H1 (cell line): ENCODE results near the gene AQP2. TPM values are rescaled to one million over a fixed set of nuclear protein-coding genes. Genes with fewer than 3 reads are reported as not detected.

Experiments
- CTCF ChIA-PET: fragments of 300-600 bp; sonication (Branson Sonifier 250); formaldehyde crosslinking; loops from one replicate; lab custom pipeline; 2021; ENCODE audit not compliant: partially characterized antibody; lab: Charles Lee
- POLR2A ChIA-PET: fragments of 300-600 bp; sonication (Branson Sonifier 250); formaldehyde crosslinking; loops from one replicate; lab custom pipeline; 2021; ENCODE audit warnings: inconsistent platforms; ENCODE audit not compliant: partially characterized antibody; lab: Charles Lee
- DNase-seq, 2 experiments: peaks; one replicate each; pipeline versions ENCODE4 v3.0.0 to v3.0.0-alpha.2; 2010 to 2022; ENCODE audit warnings: low spot score in 2 of 2, low read depth in 1 of 2, mixed read lengths in 1 of 2
- FAIRE-seq: peaks from 2 replicates; lab custom pipeline; 2011; peaks lifted over from hg19 to GRCh38; lab: Jason Lieb, UNC
- H2AFZ ChIP-seq: 2 replicates; pipeline ENCODE4 v1.8.1; 2012; ENCODE audit warnings: low read length, inconsistent platforms
- H2AK5ac ChIP-seq: 2 replicates; pipeline ENCODE4 v1.6.1; 2013; ENCODE audit warnings: low read depth, low read length
- H2BK120ac ChIP-seq: replicated peaks from 2 replicates; pipeline ENCODE3; 2013; ENCODE audit warnings: low read depth, low read length, inconsistent platforms
- H2BK12ac ChIP-seq: 2 replicates; pipeline ENCODE4 v1.6.1; 2013; ENCODE audit warnings: low read depth, low read length
- H2BK15ac ChIP-seq: 2 replicates; pipeline ENCODE4 v1.6.1; 2013; ENCODE audit warnings: low read length
- H2BK20ac ChIP-seq: 2 replicates; pipeline ENCODE4 v1.6.1; 2013; ENCODE audit warnings: low read length
- H2BK5ac ChIP-seq: 2 replicates; pipeline ENCODE4 v1.6.1; 2013; ENCODE audit warnings: low read depth, low read length
- H3K14ac ChIP-seq: 2 replicates; pipeline ENCODE4 v1.6.1; 2013; ENCODE audit warnings: inconsistent platforms; ENCODE audit not compliant: insufficient read length
- H3K18ac ChIP-seq: 2 replicates; pipeline ENCODE4 v1.6.1; 2013; ENCODE audit warnings: low read length; ENCODE audit errors: extremely low read depth
- H3K23ac ChIP-seq: 2 replicates; pipeline ENCODE4 v1.6.1; 2013; ENCODE audit warnings: inconsistent platforms; ENCODE audit not compliant: insufficient read length
- H3K23me2 ChIP-seq: 2 replicates; pipeline ENCODE4 v1.6.1; 2013; ENCODE audit warnings: low read depth, low read length
- H3K27ac ChIP-seq: 2 replicates; pipeline ENCODE4 v1.6.1; 2011; ENCODE audit warnings: low read depth, low read length, inconsistent platforms
- H3K27me3 ChIP-seq, 4 experiments: replicated peaks in 1 of 4; 1 replicate in 1 of 4; 2 replicates in 3 of 4; pipeline versions ENCODE4 v1.6.1 to v1.8.1; 2011 to 2013; ENCODE audit warnings: low read length in 3 of 4, mild to moderate bottlenecking in 3 of 4, inconsistent platforms in 2 of 4, mixed read lengths in 2 of 4, moderate library complexity in 1 of 4; ENCODE audit not compliant: control insufficient read depth in 3 of 4, insufficient read depth in 3 of 4; ENCODE audit errors: extremely low read depth in 1 of 4
- H3K36me3 ChIP-seq, 4 experiments: 2 replicates each; pipeline versions ENCODE4 v1.6.1 to v1.8.1; 2011 to 2013; ENCODE audit warnings: mild to moderate bottlenecking in 4 of 4, low read length in 3 of 4, moderate library complexity in 2 of 4, control low read depth in 1 of 4, inconsistent platforms in 1 of 4; ENCODE audit not compliant: insufficient read depth in 4 of 4, control insufficient read depth in 2 of 4
- H3K4ac ChIP-seq: replicated peaks from 2 replicates; pipeline ENCODE3; 2013; ENCODE audit warnings: low read length, low read depth, mixed read lengths, inconsistent platforms; ENCODE audit not compliant: insufficient read length
- H3K4me1 ChIP-seq, 4 experiments: replicated peaks in 1 of 4; 1 replicate in 1 of 4; 2 replicates in 3 of 4; pipeline versions ENCODE4 v1.6.1 to v1.8.1; 2011 to 2013; ENCODE audit warnings: low read length in 3 of 4, inconsistent platforms in 2 of 4, mixed read lengths in 1 of 4; ENCODE audit not compliant: insufficient read depth in 4 of 4, control insufficient read depth in 3 of 4
- H3K4me2 ChIP-seq, 2 experiments: 2 replicates each; pipeline versions ENCODE4 v1.6.1 to v1.8.1; 2011 to 2013; ENCODE audit warnings: low read depth in 2 of 2, low read length in 2 of 2, control low read depth in 1 of 2, inconsistent platforms in 1 of 2, mild to moderate bottlenecking in 1 of 2; ENCODE audit not compliant: insufficient read depth in 1 of 2
- H3K4me3 ChIP-seq, 4 experiments: fragments of 200-600, 300-600 bp in 1 of 4; sonication (generic), shearing (Covaris generic), sonication (Bioruptor Twin) in 1 of 4; 2 replicates each; pipeline versions ENCODE4 v1.5.1 to v1.8.1; 2011 to 2016; ENCODE audit warnings: low read length in 4 of 4, low read depth in 3 of 4, control low read depth in 2 of 4, inconsistent platforms in 2 of 4, mild to moderate bottlenecking in 2 of 4, mixed read lengths in 1 of 4, moderate library complexity in 1 of 4; ENCODE audit not compliant: insufficient read depth in 2 of 4; ENCODE audit errors: extremely low read depth in 1 of 4
- H3K56ac ChIP-seq: replicated peaks from 2 replicates; pipeline ENCODE3; 2013; ENCODE audit warnings: low read depth, mild to moderate bottlenecking, mixed read lengths, low read length, inconsistent platforms; ENCODE audit not compliant: insufficient read length
- H3K79me1 ChIP-seq: 2 replicates; pipeline ENCODE4 v1.6.1; 2013; ENCODE audit warnings: low read depth, low read length, control low read depth
- H3K79me2 ChIP-seq, 2 experiments: 2 replicates each; pipeline versions ENCODE4 v1.6.1 to v1.8.1; 2012 to 2013; ENCODE audit warnings: low read length in 2 of 2, mild to moderate bottlenecking in 2 of 2, inconsistent platforms in 1 of 2; ENCODE audit not compliant: insufficient read depth in 2 of 2, control insufficient read depth in 1 of 2
- H3K9ac ChIP-seq, 4 experiments: replicated peaks in 1 of 4; 1 replicate in 1 of 4; 2 replicates in 3 of 4; pipeline versions ENCODE4 v1.6.1 to v1.8.1; 2011 to 2013; ENCODE audit warnings: low read depth in 3 of 4, low read length in 3 of 4, control low read depth in 2 of 4, mild to moderate bottlenecking in 2 of 4, moderate library complexity in 2 of 4, inconsistent platforms in 1 of 4; ENCODE audit errors: extremely low read depth in 1 of 4
- H3K9me3 ChIP-seq, 2 experiments: 2 replicates each; pipeline versions ENCODE4 v1.6.1 to v1.8.1; 2012 to 2013; ENCODE audit warnings: mild to moderate bottlenecking in 2 of 2, moderate library complexity in 2 of 2, control low read depth in 1 of 2, inconsistent platforms in 1 of 2, low read depth in 1 of 2, low read length in 1 of 2, mixed read lengths in 1 of 2; ENCODE audit not compliant: insufficient read depth in 2 of 2
- H4K20me1 ChIP-seq, 2 experiments: replicated peaks in 1 of 2; 2 replicates each; pipeline versions ENCODE3 to v1.8.1; 2011 to 2013; ENCODE audit warnings: inconsistent platforms in 2 of 2, low read length in 2 of 2, mild to moderate bottlenecking in 1 of 2; ENCODE audit not compliant: insufficient read depth in 2 of 2, control insufficient read depth in 1 of 2
- H4K5ac ChIP-seq: 2 replicates; pipeline ENCODE4 v1.6.1; 2013; ENCODE audit warnings: low read length, low read depth, mixed read lengths, inconsistent platforms; ENCODE audit not compliant: insufficient read length
- H4K8ac ChIP-seq: 2 replicates; pipeline ENCODE4 v1.8.0; 2013; ENCODE audit warnings: mild to moderate bottlenecking, moderate library complexity, low read length, inconsistent platforms; ENCODE audit not compliant: insufficient read depth; ENCODE audit errors: extremely low read depth
- H4K91ac ChIP-seq: replicated peaks from 2 replicates; pipeline ENCODE3; 2013; ENCODE audit warnings: low read length, mixed read lengths, inconsistent platforms; ENCODE audit not compliant: insufficient read length
- NANOG ChIP-seq: IDR thresholded peaks from 2 replicates; pipeline ENCODE4 v1.6.1; 2011; ENCODE audit warnings: low read length, low read depth, mild to moderate bottlenecking, inconsistent platforms; ENCODE audit not compliant: insufficient read depth, poor library complexity, severe bottlenecking
- POLR2AphosphoS5 ChIP-seq: IDR thresholded peaks from 2 replicates; pipeline ENCODE4 v1.6.1; 2011; ENCODE audit warnings: low read depth, low read length
- WGBS, 2 experiments: shearing (Covaris generic) in 1 of 2; methylation state at CpG; one replicate each; pipeline versions ENCODE4 v1.1.6 to v1.1.7; 2013 to 2015; ENCODE audit warnings: low lambda C conversion rate in 2 of 2, mixed read lengths in 2 of 2, inconsistent platforms in 1 of 2, low coverage in 1 of 2, missing lambda C conversion rate in 1 of 2; ENCODE audit not compliant: insufficient replicate concordance in 2 of 2, insufficient coverage in 1 of 2, insufficient read length in 1 of 2; ENCODE audit errors: extremely low coverage in 1 of 2, missing lambda C conversion rate in 1 of 2; 5-methylcytosine and 5-hydroxymethylcytosine counted together
- polyA plus RNA-seq, 7 experiments: library from polyadenylated mRNA; depleted of rRNA in 3 of 7; stranded (reverse) in 5 of 7; unstranded in 2 of 7; fragments of >200 nt in 5 of 7; fragments of 200-250 nt in 2 of 7; gene quantifications; 1 replicate in 5 of 7; 2 replicates in 1 of 7; 4 replicates in 1 of 7; pipeline versions ENCODE4 v1.2.1 to v1.2.3, GENCODE V29; 2011 to 2013; ENCODE audit warnings: missing spikeins in 2 of 7, mixed read lengths in 2 of 7
- total RNA-seq: library from RNA; stranded (reverse); fragmentation: NEBNext Ultra II Directional; extraction: Animal tissue kit (Norgen Biotek cat#: 25700); gene quantifications from 2 replicates; pipeline ENCODE4 v1.2.1, GENCODE V29; 2021

Gene AQP2
- total and polyA plus RNA-seq, 2 of the 8 experiments (the other 6 are each of a cell fraction or from before 2014, with no cell fraction given) = not detected

- H2AK5ac ChIP-seq = no peak overlapping the region
- H3K79me2 ChIP-seq = no peaks in the 10 kb centered on the region
- FAIRE-seq (no peak), DNase-seq (no peak)
- H3K18ac ChIP-seq = no peak overlapping the region
- no peak overlapping the region for H2BK15ac ChIP-seq
- H4K8ac ChIP-seq = no peak overlapping the region
- TF ChIP-seq NANOG (no peak), POLR2AphosphoS5 (no peak)
- H3K9ac ChIP-seq = no peak overlapping the region
- peaks cover 0 to 1% of the 10 kb centered on the region in 2 experiments for H4K20me1 ChIP-seq
- H3K23me2 ChIP-seq = no peaks in the 10 kb centered on the region; the same call in 1 of the 2 replicates
- no peaks in the 10 kb centered on the region for H3K36me3 ChIP-seq
- no peak overlapping the region for H4K5ac ChIP-seq
- no peak overlapping the region for H2AFZ ChIP-seq
- no peak overlapping the region for H2BK5ac ChIP-seq
- no peak overlapping the region for H3K56ac ChIP-seq
- POLR2A ChIA-PET = interaction anchor here (1.2 kb wide), 1 partner anchor 203 kb away, joined by 5 read pairs; the partner anchor contains the start of gene TMBIM6
- no peaks in the 10 kb centered on the region for H3K79me1 ChIP-seq
- H2BK12ac ChIP-seq = no peak overlapping the region; the same call in 1 of the 2 replicates
- no peak overlapping the region for H3K23ac ChIP-seq
- no peaks in the 10 kb centered on the region for H3K9me3 ChIP-seq
- CTCF ChIA-PET = interaction anchor here (0.8 to 7.6 kb wide), 21 partner anchors 10 to 161 kb away, joined by 3 to 104 read pairs (median 7); partner anchors contain the start of gene AQP5
- no peak overlapping the region for H2BK120ac ChIP-seq
- no peak overlapping the region for H3K27ac ChIP-seq
- peaks cover 3 to 17% (median 4%) of the 10 kb centered on the region in 4 experiments; a peak in 6 of 7 replicates for H3K4me1 ChIP-seq
- no peak overlapping the region for H3K4ac ChIP-seq
- no peak overlapping the region for H4K91ac ChIP-seq
- H3K14ac ChIP-seq = no peak overlapping the region
- H2BK20ac ChIP-seq = no peak overlapping the region
- 89% methylated on average over 3 of the region's 3 CpGs; no CpG with 5 or more reads in 1 of the 2 experiments for WGBS, 2 experiments
- H3K4me3 ChIP-seq = no peak overlapping the region
- H3K4me2 ChIP-seq = no peak overlapping the region; a peak in 1 of 4 replicates
- H3K27me3 ChIP-seq = peaks cover 0 to 3% (median 0%) of the 10 kb centered on the region in 4 experiments; a peak in 1 of 7 replicates
Measured at GRCh38 chr12:49944718-49945117, 5.8 kb upstream of the AQP2 start.
